Hematopoietic multipotent progenitor cell treated with erythropoietin and hydrocortisone succinate and interleukin-3 and kit ligand, for 17 days (in vitro differentiated cells): Measurements from ENCODE around the gene IGSF6.
A peak's percentile ranks its signal among the peaks of the same experiment; 100 is the strongest.
"Not testable (repeated sequence)": the region's sequence is repeated elsewhere in the genome, so short reads cannot be mapped to it uniquely, and the experiment has no call there.

Experiments
- DNase-seq: peaks from one replicate; pipeline ENCODE4 v3.0.0-alpha.2; 2015; ENCODE audit warnings: low spot score

The IGSF6 gene

GRCh38 chr16:21653571-21653970 lies 1.2 kb upstream of the IGSF6 start:
- DNase-seq: no peak

- no peak for DNase-seq
These were observed 893 bp downstream of the IGSF6 start for GRCh38 chr16:21651515-21651914.

- no peak for DNase-seq
These were observed 1.9 kb downstream of the IGSF6 start for GRCh38 chr16:21650521-21650920.

GRCh38 chr16:21649826-21650406 lies 2.5 kb downstream of the IGSF6 start:
- not testable (repeated sequence) for DNase-seq

GRCh38 chr16:21647562-21648164 lies 4.7 kb downstream of the IGSF6 start:
- DNase-seq: no peak

GRCh38 chr16:21646721-21647561 lies 5.5 kb downstream of the IGSF6 start:
- no peak for DNase-seq

GRCh38 chr16:21646091-21646490 lies 6.3 kb downstream of the IGSF6 start:
- no peak for DNase-seq

- DNase-seq: peak; percentile 44
These were observed 7.1 kb downstream of the IGSF6 start for GRCh38 chr16:21645261-21645721.

GRCh38 chr16:21644674-21645073 lies 7.7 kb downstream of the IGSF6 start:
- DNase-seq: no peak

GRCh38 chr16:21643785-21644184 lies 8.6 kb downstream of the IGSF6 start:
- DNase-seq: peak; percentile 53

- DNase-seq: no peak
These were observed 9.5 kb downstream of the IGSF6 start for GRCh38 chr16:21642861-21643260.

GRCh38 chr16:21641916-21642315 lies 10.5 kb downstream of the IGSF6 start:
- no peak for DNase-seq

- no peak for DNase-seq
These were observed 12.9 kb downstream of the IGSF6 start for GRCh38 chr16:21639493-21639892.

GRCh38 chr16:21638573-21638975 lies 13.8 kb downstream of the IGSF6 start:
- no peak for DNase-seq

GRCh38 chr16:21637032-21637968 lies 15.1 kb downstream of the IGSF6 start:
- DNase-seq: no peak

GRCh38 chr16:21635694-21636093 lies 16.7 kb downstream of the IGSF6 start:
- not testable (repeated sequence) for DNase-seq

GRCh38 chr16:21634216-21634615 lies 18.2 kb downstream of the IGSF6 start:
- DNase-seq: no peak

GRCh38 chr16:21631951-21632575 lies 20.3 kb downstream of the IGSF6 start:
- DNase-seq: not testable (repeated sequence)

- not testable (repeated sequence) for DNase-seq
These were observed 21.0 kb downstream of the IGSF6 start for GRCh38 chr16:21631376-21631775.

GRCh38 chr16:21630866-21631265 lies 21.5 kb downstream of the IGSF6 start:
- DNase-seq: not testable (repeated sequence)
